Neural cell (in vitro differentiated cells): ENCODE measurements around the gene MON2.

Experiments used
- EP300 ChIP-seq: fragments of 450-650 bp; conservative IDR thresholded peaks from 2 replicates; pipeline ENCODE4 v1.6.1; 2014; ENCODE audit warnings: antibody characterized with exemption, mild to moderate bottlenecking, moderate library complexity; ENCODE audit not compliant: poor library complexity, severe bottlenecking
- EZH2 ChIP-seq: fragments of 200-600, 300-800 bp; shearing (Covaris generic), sonication (generic); IDR thresholded peaks from 2 replicates; pipeline ENCODE4 v1.6.1; 2014; ENCODE audit warnings: antibody characterized with exemption, low read length, borderline replicate concordance, mild to moderate bottlenecking; ENCODE audit not compliant: insufficient read depth, poor library complexity, severe bottlenecking
- MXI1 ChIP-seq: fragments of 450-650 bp; conservative IDR thresholded peaks from 2 replicates; pipeline ENCODE4 v1.6.1; 2014; ENCODE audit warnings: antibody characterized with exemption, mild to moderate bottlenecking; ENCODE audit not compliant: poor library complexity, severe bottlenecking
- POLR2AphosphoS5 ChIP-seq: IDR thresholded peaks from 2 replicates; pipeline ENCODE4 v1.6.1; 2012
- SMC3 ChIP-seq: fragments of 450-650 bp; conservative IDR thresholded peaks from 2 replicates; pipeline ENCODE4 v1.6.1; 2014; ENCODE audit warnings: antibody characterized with exemption, mild to moderate bottlenecking, moderate library complexity; ENCODE audit not compliant: poor library complexity
- TF ChIP-seq, protein P1 (sequence below): fragments of 450-650 bp; IDR thresholded peaks from 2 replicates; pipeline ENCODE4 v1.5.1; 2014; ENCODE audit warnings: antibody characterized with exemption, mild to moderate bottlenecking, moderate library complexity; ENCODE audit not compliant: poor library complexity, severe bottlenecking
- TF ChIP-seq, protein P2 (sequence below): IDR thresholded peaks from 2 replicates; pipeline ENCODE4 v1.6.1; 2012; ENCODE audit warnings: borderline replicate concordance

DNA sequence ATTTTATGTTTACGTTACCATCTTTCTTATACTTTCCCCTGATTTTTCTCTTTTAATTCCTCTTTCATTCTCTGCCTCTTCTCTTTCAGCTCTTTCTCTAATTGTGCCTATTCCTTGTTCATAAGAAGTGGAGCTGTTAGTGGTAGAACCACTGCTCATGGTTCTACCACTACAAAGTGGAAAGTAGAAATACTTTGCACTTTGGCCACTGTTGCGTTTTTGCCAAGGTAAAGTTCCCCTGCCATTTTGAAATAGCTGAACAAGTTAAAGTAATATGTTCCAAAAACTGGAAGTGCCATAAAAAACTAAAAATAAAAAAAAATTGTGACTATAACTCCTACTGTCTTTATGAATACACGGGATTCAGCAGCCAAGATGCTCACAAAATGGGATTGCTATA, 130.6 kb downstream of the MON2 start:
- TF ChIP-seq EZH2 (no peak), POLR2AphosphoS5 (no peak), SMC3 (no peak), EP300 (no peak), MXI1 (no peak)
- TF ChIP-seq, protein P1, sequence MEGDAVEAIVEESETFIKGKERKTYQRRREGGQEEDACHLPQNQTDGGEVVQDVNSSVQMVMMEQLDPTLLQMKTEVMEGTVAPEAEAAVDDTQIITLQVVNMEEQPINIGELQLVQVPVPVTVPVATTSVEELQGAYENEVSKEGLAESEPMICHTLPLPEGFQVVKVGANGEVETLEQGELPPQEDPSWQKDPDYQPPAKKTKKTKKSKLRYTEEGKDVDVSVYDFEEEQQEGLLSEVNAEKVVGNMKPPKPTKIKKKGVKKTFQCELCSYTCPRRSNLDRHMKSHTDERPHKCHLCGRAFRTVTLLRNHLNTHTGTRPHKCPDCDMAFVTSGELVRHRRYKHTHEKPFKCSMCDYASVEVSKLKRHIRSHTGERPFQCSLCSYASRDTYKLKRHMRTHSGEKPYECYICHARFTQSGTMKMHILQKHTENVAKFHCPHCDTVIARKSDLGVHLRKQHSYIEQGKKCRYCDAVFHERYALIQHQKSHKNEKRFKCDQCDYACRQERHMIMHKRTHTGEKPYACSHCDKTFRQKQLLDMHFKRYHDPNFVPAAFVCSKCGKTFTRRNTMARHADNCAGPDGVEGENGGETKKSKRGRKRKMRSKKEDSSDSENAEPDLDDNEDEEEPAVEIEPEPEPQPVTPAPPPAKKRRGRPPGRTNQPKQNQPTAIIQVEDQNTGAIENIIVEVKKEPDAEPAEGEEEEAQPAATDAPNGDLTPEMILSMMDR: no peak
- TF ChIP-seq, protein P2, sequence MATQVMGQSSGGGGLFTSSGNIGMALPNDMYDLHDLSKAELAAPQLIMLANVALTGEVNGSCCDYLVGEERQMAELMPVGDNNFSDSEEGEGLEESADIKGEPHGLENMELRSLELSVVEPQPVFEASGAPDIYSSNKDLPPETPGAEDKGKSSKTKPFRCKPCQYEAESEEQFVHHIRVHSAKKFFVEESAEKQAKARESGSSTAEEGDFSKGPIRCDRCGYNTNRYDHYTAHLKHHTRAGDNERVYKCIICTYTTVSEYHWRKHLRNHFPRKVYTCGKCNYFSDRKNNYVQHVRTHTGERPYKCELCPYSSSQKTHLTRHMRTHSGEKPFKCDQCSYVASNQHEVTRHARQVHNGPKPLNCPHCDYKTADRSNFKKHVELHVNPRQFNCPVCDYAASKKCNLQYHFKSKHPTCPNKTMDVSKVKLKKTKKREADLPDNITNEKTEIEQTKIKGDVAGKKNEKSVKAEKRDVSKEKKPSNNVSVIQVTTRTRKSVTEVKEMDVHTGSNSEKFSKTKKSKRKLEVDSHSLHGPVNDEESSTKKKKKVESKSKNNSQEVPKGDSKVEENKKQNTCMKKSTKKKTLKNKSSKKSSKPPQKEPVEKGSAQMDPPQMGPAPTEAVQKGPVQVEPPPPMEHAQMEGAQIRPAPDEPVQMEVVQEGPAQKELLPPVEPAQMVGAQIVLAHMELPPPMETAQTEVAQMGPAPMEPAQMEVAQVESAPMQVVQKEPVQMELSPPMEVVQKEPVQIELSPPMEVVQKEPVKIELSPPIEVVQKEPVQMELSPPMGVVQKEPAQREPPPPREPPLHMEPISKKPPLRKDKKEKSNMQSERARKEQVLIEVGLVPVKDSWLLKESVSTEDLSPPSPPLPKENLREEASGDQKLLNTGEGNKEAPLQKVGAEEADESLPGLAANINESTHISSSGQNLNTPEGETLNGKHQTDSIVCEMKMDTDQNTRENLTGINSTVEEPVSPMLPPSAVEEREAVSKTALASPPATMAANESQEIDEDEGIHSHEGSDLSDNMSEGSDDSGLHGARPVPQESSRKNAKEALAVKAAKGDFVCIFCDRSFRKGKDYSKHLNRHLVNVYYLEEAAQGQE: no peak
